22Rv1 (cell line): ENCODE data around the gene RNU1-3.
"Not testable (repeated sequence)": the region's sequence is repeated elsewhere in the genome, so short reads cannot be mapped to it uniquely, and the experiment has no call there.

Experiments used
- ZFX ChIP-seq: fragments of 450-650 bp; IDR thresholded peaks from 2 replicates; pipeline ENCODE4 v1.6.1; 2017; ENCODE audit warnings: antibody characterized with exemption, borderline replicate concordance
- TF ChIP-seq, protein P1 (sequence below): fragments of 450-650 bp; IDR thresholded peaks from 2 replicates; pipeline ENCODE4 v1.5.1; 2017; ENCODE audit warnings: mild to moderate bottlenecking

DNA sequence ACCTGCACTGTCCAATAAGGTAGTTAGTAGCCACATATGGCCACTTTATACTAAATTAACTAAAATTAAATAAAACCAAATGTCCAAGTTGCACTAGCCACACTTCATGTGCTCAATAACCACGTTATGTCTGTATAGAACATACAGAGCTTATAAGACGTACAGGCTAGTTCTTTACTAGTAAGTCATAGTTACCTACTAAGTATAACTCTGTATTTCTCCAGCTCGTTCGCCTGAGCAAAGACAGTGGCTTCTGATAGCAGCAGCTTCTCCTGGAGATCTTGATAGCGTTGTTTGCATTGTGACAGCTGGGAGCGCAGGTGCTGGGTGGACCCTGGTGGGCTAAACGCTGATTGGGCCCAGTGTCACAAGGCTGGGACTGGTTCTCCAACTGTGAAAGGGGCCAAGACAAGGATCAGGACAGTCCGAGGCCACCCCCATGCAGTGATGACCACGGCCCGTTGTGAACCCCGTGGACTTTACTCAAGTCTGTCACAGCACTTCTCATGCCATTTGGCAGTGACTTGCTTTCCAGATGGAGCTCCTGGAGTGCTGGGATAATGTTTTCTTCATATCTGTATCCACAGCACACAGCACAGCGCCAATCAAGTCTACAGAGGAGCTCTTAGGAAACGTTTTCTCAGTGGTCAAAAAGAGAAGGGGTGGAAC is 20.5 kb upstream of the RNU1-3 start:
- TF ChIP-seq, protein P1, sequence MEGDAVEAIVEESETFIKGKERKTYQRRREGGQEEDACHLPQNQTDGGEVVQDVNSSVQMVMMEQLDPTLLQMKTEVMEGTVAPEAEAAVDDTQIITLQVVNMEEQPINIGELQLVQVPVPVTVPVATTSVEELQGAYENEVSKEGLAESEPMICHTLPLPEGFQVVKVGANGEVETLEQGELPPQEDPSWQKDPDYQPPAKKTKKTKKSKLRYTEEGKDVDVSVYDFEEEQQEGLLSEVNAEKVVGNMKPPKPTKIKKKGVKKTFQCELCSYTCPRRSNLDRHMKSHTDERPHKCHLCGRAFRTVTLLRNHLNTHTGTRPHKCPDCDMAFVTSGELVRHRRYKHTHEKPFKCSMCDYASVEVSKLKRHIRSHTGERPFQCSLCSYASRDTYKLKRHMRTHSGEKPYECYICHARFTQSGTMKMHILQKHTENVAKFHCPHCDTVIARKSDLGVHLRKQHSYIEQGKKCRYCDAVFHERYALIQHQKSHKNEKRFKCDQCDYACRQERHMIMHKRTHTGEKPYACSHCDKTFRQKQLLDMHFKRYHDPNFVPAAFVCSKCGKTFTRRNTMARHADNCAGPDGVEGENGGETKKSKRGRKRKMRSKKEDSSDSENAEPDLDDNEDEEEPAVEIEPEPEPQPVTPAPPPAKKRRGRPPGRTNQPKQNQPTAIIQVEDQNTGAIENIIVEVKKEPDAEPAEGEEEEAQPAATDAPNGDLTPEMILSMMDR, result not testable (repeated sequence)
- TF ChIP-seq ZFX, result not testable (repeated sequence)
